Measurements from ENCODE around the gene ADRM1.

DNA sequence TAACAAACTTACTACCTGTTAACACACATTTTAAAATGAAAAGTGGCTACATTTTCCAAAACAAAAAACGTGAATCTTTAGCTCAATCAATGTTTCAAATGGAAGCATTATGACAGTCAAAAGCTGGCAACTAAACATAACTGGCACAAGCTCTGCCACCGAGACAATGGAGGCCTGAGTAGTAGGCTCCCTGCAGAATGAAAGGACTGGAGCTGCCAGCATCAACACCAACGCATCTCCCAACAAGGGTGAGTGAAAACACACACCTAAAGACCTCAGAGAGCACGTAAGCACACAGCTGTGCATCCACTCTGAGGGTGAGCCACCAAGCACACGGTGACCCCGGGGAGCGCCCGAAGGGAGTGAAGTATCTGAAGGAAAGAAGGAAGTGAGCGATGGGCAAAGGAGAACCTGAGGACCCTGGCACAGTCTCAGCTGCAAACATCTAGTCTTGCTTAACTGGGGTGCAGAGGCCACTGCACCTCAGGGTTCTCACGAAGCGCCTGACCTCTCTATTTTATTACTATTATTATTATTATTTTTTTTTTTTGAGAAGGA lies 1.6 kb upstream of the ADRM1 start:
- TF ChIP-seq, protein P1, sequence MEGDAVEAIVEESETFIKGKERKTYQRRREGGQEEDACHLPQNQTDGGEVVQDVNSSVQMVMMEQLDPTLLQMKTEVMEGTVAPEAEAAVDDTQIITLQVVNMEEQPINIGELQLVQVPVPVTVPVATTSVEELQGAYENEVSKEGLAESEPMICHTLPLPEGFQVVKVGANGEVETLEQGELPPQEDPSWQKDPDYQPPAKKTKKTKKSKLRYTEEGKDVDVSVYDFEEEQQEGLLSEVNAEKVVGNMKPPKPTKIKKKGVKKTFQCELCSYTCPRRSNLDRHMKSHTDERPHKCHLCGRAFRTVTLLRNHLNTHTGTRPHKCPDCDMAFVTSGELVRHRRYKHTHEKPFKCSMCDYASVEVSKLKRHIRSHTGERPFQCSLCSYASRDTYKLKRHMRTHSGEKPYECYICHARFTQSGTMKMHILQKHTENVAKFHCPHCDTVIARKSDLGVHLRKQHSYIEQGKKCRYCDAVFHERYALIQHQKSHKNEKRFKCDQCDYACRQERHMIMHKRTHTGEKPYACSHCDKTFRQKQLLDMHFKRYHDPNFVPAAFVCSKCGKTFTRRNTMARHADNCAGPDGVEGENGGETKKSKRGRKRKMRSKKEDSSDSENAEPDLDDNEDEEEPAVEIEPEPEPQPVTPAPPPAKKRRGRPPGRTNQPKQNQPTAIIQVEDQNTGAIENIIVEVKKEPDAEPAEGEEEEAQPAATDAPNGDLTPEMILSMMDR (IDR thresholded peaks at IDR 0.05), result no peak
- no peak for TF ChIP-seq POLR2A (IDR thresholded peaks at IDR 0.05)

Measured in adrenal gland (tissue), 5 donors.